Renal cortex interstitium (tissue), 11 donors: ENCODE results near the gene PPP2R5A. TPM values are rescaled to one million over a fixed set of nuclear protein-coding genes. Genes with fewer than 3 reads are reported as not detected.
"Not testable (repeated sequence)": the region's sequence is repeated elsewhere in the genome, so short reads cannot be mapped to it uniquely, and the experiment has no call there.

Experiments
- DNase-seq, 11 donors: peaks; one replicate each; pipeline ENCODE4 v3.0.0-alpha.2; 2013; ENCODE audit warnings: low read depth in 9 of 11, low spot score in 4 of 11; ENCODE audit errors: extremely low read depth in 1 of 11
- polyA plus RNA-seq, 3 donors: library from polyadenylated mRNA; unstranded; fragments of 120-200 nt; gene quantifications; one replicate each; pipeline ENCODE4 v1.2.1, GENCODE V29; 2013; ENCODE audit not compliant: insufficient read length in 3 of 3

Gene PPP2R5A
- polyA plus RNA-seq, 3 donors = 28.5 to 38.3 (median 33.8) TPM

DNA sequence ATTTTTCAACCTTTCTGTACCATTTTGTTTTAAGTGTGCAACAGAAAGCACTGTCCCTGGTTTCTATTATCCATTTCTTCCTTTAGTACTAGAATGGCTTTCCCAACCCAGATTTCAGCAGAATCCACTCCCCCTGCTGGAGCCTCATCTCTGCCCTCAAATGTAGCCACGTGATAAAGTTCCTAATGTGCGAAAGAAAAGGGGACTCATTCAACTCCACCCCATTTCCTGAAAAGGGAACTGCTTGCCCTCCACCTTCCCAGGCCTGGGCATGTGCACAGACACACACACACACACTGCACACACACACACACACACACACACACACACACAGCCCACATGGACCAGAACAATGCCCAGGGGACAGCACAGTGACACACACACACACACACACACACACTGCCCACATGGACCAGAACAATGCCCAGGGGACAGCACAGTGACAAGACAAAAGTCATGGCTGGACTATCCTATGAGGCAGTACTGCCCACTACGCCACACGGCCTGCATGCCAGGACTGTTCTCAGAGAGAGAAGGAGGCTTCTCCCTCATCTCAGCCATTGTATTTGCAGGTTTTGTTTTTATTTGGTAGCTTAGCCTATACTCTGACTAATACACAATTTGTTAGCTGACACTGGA is 96.3 kb downstream of the PPP2R5A start:
- DNase-seq = no peak

DNA sequence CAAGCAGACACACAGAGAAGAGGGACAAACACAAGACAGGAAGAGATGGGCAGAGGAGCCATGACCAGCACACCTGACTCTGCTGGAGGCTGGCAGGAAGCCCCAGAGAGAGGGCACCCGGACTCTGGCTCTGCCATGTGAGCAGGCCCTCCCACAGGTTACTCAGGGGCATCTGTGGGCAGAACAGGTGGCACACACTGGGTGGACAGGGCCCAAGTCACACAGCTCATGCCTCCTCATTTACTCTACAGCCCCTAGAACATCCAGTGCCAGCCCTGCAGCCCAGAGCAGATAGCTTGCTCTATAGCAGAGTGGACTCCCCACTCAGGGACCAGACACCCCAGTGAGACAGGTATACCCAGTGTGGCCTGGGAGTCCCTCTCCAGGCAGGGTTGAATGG is 100.8 kb downstream of the PPP2R5A start:
- no peak for DNase-seq

DNA sequence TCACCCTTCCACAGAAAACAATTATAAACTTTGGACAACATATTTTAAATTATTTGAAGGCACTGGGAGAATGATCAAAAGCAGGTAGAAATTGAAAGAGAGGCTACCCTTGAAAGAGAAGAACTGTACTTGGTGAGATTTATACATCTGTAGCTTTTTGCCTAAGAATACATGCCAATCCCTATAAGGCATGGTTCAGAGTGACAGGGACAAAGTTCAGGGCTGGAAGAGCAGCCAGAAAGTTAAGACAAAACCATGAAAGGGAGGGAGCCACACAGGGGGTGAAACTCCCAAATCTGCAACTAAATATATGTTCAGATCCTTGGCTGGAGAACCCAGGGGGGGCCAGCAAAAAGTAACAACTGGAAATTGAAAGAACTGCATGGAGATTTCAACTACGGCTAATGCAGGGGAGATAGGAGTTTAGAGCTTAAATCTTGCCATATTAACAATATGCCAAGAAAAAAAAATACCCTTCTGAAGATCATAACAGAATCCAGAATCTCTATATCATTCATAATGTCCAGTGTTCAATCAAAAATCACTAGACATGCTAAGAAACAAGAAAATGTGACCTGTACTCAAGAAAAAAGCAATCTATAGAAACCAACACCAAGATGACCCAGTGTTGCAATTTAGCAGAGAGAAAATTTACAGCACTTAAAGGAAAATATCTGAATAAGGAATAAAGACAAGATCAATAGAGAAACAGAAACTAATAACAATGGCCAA is 103.9 kb downstream of the PPP2R5A start:
- DNase-seq = no peak

DNA sequence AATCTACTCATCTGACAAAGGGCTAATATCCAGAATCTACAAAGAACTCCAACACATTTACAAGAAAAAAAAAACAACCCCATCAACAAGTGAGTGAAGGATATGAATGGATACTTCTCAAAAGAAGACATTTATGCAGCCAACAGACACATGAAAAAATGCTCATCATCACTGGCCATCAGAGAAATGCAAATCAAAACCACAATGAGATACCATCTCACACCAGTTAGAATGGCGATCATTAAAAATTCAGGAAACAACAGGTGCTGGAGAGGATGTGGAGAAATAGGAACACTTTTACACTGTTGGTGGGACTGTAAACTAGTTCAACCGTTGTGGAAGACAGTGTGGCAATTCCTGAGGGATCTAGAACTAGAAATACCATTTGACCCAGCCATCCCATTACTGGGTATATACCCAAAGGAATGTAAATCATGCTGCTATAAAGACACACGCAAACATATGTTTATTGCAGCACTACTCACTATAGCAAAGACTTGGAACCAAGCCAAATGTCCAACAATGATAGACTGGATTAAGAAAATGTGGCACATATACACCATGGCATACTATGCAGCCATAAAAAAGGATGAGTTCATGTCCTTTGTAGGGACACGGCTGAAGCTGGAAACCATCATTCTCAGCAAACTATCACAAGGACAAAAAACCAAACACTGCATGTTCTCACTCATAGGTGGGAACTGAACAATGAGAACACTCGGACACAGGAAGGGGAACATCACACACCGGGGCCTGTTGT is 110.6 kb downstream of the PPP2R5A start:
- not testable (repeated sequence) for DNase-seq

- no peak for DNase-seq
Measured at GRCh38 chr1:212396638-212397037, 111.4 kb downstream of the PPP2R5A start.

DNA sequence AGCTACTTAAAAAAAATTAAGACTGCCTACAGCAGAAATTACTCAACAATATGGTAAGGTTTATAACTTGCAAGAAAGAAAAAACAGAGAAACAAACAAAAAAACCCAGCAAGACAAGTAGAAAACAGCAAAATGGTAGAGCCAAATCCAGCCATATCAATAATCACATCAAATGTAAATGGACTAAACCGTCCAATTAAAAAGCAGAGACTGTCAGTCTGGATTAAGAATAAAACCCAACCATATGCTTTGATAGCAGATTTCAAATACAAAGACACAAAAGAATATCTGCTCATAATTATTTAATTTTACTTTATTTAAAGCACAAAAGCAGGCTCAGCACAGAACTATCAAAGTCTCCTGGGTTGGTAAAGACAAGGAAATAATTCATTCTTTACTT is 112.0 kb downstream of the PPP2R5A start:
- no peak for DNase-seq

GRCh38 chr1:212401042-212401441 is 115.8 kb downstream of the PPP2R5A start:
- DNase-seq = no peak

DNA sequence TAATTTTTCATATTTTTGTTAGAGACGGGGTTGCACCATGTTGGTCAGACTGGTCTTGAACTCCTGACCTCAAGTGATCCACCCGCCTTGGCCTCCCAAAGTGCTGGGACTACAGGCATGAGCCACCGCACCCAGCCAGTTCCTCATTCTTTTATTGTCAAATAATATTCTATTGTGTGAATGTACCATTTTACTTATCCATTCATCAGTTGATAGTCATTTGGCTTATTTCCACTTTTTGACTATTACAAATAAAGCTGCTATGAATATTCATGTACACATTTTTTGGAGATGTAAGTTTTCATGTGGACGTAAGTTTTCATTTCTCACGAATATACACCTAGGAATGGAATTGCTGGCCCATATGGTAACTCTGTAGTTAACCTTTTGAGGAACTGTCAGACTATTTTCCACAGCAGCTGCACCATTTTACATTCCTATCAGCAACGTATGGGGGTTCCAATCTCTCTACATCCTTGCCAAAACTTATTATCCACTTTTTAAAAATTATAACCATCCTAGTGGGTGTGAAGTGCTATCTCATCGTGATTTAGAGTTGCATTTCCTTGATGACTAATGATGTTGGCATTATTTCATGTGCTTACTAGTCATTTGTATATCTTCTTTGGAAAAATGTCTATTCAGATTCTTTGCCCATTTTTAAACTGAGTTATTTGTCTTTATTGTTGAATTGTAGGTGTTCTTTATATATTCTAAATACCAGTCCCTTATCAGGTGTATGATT is 116.8 kb downstream of the PPP2R5A start:
- DNase-seq = no peak

DNA sequence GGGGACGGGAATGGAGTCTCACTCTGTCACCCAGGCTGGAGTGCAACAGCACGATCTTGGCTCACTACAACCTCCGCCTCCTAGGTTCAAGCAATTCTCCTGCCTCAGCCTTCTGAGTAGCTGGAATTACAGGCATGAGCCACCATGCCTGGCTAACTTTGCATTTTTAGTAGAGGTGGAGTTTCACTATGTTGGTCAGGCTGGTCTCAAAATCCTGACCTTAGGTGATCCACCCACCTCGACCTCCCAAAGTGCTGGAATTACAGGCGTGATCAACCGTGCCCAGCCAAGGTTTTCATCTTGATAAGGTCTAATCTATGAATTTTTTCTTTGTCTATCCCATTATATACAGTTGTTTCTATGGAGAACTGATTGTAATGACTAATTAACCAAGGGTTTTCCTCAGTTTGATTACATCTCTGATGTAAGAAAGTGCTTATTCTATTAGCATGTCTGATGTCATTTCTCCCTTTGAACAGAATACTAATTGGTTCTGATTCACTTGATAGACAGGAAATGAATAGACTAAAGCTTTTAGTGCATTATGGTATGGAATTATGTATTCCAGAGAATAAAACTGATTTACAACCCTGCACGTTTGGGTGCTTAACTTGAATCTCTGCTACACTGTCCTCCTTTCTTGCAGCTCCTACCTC is 117.6 kb downstream of the PPP2R5A start:
- no peak for DNase-seq

DNA sequence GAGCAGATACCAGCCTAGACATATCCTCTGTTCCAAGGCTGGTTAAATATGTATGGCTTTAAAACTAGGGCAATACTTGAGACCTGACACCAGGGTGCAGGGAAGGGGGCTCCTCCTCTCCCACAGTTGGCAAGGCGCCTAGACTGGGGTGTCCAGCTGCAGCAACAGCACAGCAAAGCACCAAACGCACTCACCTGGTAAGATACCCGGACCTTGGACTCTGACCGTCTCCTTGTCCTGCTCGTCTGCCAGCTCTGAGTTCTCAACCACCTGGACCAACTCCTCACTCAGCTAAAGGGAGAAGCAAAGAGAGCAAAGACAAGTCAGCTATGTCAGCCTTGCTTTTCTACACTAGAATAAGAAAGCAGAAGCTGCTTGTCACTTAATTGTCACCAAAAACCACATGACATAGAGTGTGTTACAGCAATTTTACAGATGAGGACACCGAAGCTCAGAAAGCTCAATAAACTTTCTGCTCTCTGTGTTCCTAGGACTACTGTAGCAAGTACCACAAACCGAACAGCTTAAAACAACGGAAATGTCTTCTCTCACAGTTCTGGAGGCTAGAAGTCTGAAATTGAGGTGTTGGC is 125.1 kb downstream of the PPP2R5A start:
- no peak for DNase-seq

Other genes with a start within 250 kb of the PPP2R5A start
- gene INTS7, start 249.9 kb upstream of the PPP2R5A start, polyA plus RNA-seq = 10 to 100 TPM; 15.8 to 22.0 (median 18.6) TPM
- gene DTL, start 249.7 kb upstream of the PPP2R5A start, polyA plus RNA-seq = 10 to 100 TPM; 16.9 to 24.3 (median 21.8) TPM
- gene PACC1, start 129.5 kb downstream of the PPP2R5A start, polyA plus RNA-seq = 10 to 100 TPM; 12.9 to 14.8 (median 14.1) TPM
- gene NENF, start 147.5 kb downstream of the PPP2R5A start, polyA plus RNA-seq = 10 to 100 TPM; 34.3 to 40.6 (median 36.2) TPM